T-helper 1 cell treated with Interleukin-12 subunit alpha and Interleukin-12 subunit beta and Interleukin-4 antibody, amounts not matched to agents 30 ng/mL and 1 ng/mL, for 36 hours (primary cell): ENCODE data around the gene UCMA. TPM values are rescaled to one million over a fixed set of nuclear protein-coding genes. Genes with fewer than 3 reads are reported as not detected.

Experiments
- intact Hi-C: fragments of 100-400 bp; cut with micrococcal nuclease; formaldehyde crosslinking; loops from one replicate; pipeline ENCODE4 v1.15.1; 2024
- total RNA-seq: library from RNA; stranded (reverse); gene quantifications from 2 replicates; pipeline ENCODE4 v1.2.3, GENCODE V29; 2022

The UCMA gene
- total RNA-seq, 1 donor from 2014 or later, result not detected

GRCh38 chr10:13189961-13190360, 44.2 kb downstream of the UCMA start:
- intact Hi-C loops, result no loop called here

- intact Hi-C loops, result no loop called here
These were observed 45.6 kb downstream of the UCMA start for GRCh38 chr10:13188593-13188992.

- intact Hi-C loops, result no loop called here
These were observed 47.0 kb downstream of the UCMA start for GRCh38 chr10:13187135-13187534.

GRCh38 chr10:13184730-13185514, 49.3 kb downstream of the UCMA start:
- intact Hi-C loops, result no loop called here

GRCh38 chr10:13184276-13184675, 49.9 kb downstream of the UCMA start:
- intact Hi-C loops, result no loop called here

- intact Hi-C loops, result no loop called here
These were observed 50.5 kb downstream of the UCMA start for GRCh38 chr10:13183625-13184024.

- intact Hi-C loops, result no loop called here
These were observed 51.8 kb downstream of the UCMA start for GRCh38 chr10:13182424-13182823.

- intact Hi-C loops, result no loop called here
These were observed 53.4 kb downstream of the UCMA start for GRCh38 chr10:13180788-13181187.

- intact Hi-C loops, result no loop called here
These were observed 60.6 kb downstream of the UCMA start for GRCh38 chr10:13173616-13174015.

Other genes starting within 250 kb of the UCMA start
- 0.15 and 0.27 TPM in 2 replicates for gene CCDC3, start 232.7 kb downstream of the UCMA start, total RNA-seq
- gene OPTN, start 134.2 kb downstream of the UCMA start, total RNA-seq, result 155 and 166 TPM in 2 replicates
- gene MCM10, start 72.8 kb downstream of the UCMA start, total RNA-seq, result 50.7 and 55.5 TPM in 2 replicates
- 9.3 and 10.2 TPM in 2 replicates for gene PHYH, start 65.7 kb upstream of the UCMA start, total RNA-seq
- gene SEPHS1, start 113.9 kb upstream of the UCMA start, total RNA-seq, result 46.0 and 55.5 TPM in 2 replicates